KOPT-K1 (cell line): ENCODE results near the gene RSBN1L.

Experiments used
- H3K27ac ChIP-seq: fragments of 200-600 bp; sonication (generic); 2 replicates; pipeline ENCODE4 v1.5.1; 2016; ENCODE audit warnings: antibody characterized with exemption, mild to moderate bottlenecking, low read depth, low read length; ENCODE audit not compliant: poor library complexity, severe bottlenecking
- H3K36me3 ChIP-seq: fragments of 200-600 bp; sonication (generic); 2 replicates; pipeline ENCODE4 v1.5.1; 2017; ENCODE audit warnings: antibody characterized with exemption, mild to moderate bottlenecking, low read length, moderate library complexity; ENCODE audit not compliant: insufficient read depth
- H3K9me3 ChIP-seq: fragments of 200-600 bp; sonication (generic); 2 replicates; pipeline ENCODE4 v1.5.1; 2017; ENCODE audit warnings: antibody characterized with exemption, low read length, mild to moderate bottlenecking; ENCODE audit not compliant: insufficient read depth, poor library complexity, severe bottlenecking

Gene RSBN1L

DNA sequence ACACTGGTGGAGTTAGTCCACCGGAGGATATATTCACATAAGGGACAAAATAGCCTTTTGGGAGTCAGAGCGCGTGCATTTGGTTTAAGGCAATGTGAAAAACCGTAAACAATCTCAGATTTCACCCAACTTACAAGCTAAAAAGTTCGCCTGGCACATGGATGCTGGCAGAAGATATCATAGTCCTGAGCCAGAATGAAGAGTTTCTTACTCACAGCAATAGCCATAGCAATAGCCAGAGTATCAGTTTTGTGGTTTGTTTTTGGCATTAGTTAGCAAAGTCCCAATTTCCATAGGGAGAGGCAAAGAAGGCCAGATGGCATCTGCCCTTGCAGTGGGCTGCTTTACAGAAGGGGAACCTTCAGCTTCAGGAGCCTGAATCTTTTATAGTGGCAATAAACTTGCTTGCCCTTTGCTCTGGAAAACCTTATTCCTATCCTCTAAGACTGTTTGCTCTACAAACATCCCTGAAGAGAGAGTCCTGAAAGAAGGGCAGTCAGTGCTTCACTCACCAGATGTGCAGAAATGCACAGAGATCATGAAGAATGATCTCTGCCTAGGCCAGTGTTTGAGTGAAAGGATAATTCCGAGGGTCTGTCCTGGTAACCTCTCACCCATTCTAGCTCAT lies 28.7 kb upstream of the RSBN1L start:
- Histone ChIP-seq H3K27ac (no peak overlapping the region), H3K9me3 (no peaks in the 10 kb centered on the region), H3K36me3 (no peaks in the 10 kb centered on the region)

DNA sequence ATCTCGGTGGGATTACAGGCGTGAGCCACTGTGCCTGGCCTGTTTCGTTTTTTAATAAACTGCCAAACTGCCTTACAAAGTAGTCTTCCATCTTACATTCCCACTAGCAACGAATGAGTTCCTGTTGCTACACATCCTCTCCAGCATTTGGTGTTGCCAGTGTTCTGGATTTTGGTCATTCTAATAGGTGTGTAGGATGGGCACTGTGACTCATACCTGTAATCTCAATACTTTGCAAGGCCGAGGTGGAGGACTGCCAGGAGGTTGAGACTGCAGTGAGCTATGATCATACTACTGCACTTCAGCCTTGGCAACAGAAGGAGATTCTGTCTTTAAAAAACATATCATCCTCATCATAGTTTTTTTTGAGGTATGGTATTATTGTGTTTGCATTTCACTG lies 21.4 kb upstream of the RSBN1L start:
- Histone ChIP-seq H3K36me3 (no peaks in the 10 kb centered on the region), H3K27ac (no peak overlapping the region), H3K9me3 (no peaks in the 10 kb centered on the region)

DNA sequence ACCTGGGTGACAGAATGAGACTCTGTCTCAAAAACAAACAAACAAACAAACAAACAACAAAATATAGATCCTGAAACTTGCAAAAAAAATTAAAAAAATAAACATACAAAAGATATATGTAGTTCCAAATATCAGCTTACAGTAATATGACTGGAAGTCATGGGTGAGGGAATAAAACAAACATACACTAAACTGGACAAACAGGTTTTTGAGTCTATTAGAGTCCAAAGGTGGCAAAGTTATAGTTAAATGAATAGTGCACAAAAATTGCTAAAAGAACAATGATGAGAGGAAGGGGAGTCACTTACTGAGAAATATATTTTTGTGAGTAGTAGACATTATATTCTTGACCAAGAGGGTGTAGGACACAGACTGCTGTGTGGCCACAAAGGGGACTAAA lies 16.7 kb upstream of the RSBN1L start:
- Histone ChIP-seq H3K36me3 (peaks cover 17% of the 10 kb centered on the region; the same call in 1 of the 2 replicates), H3K9me3 (no peaks in the 10 kb centered on the region), H3K27ac (no peak overlapping the region)

DNA sequence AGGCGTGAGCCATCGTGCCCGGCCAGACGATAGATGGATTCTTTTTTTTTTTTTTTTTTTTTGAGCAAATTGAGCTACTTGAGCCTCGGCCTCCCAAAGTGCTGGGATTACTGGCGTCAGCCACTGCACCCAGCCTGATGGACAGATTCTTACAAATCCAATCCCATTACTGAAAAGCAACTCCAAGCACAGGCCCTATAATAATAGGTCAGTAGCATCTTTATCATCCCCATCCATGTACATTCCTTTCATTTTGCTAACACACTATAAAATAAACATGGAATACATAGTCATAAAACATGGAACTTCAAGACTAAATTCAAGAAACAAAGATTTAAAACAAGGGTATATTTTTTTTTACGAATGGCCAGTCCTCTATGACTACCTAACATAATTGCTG lies 16.0 kb upstream of the RSBN1L start:
- Histone ChIP-seq H3K36me3 (peaks cover 17% of the 10 kb centered on the region; the same call in 1 of the 2 replicates), H3K9me3 (no peaks in the 10 kb centered on the region), H3K27ac (no peak overlapping the region)

DNA sequence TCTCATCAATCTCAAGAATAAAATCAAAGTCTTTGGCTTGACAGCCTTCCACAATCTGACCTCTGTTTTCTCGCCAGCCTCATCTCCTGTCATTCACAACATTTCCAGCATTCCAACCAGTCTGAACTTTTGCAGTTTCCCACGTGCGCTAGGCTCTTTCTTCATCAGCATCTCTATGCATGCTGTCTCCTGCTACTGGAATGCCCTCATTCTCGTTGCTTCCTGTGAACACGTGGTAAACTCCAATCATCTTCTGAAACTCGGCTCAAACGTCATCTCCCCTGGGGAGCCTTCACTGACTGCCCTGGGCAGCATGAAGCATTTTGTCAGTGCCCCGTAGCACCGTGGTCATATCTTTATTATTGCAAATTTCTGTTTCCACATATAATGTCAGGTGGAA lies 12.2 kb upstream of the RSBN1L start:
- H3K9me3 ChIP-seq: no peaks in the 10 kb centered on the region
- no peak overlapping the region for H3K27ac ChIP-seq
- peaks cover 17% of the 10 kb centered on the region; the same call in 1 of the 2 replicates for H3K36me3 ChIP-seq

DNA sequence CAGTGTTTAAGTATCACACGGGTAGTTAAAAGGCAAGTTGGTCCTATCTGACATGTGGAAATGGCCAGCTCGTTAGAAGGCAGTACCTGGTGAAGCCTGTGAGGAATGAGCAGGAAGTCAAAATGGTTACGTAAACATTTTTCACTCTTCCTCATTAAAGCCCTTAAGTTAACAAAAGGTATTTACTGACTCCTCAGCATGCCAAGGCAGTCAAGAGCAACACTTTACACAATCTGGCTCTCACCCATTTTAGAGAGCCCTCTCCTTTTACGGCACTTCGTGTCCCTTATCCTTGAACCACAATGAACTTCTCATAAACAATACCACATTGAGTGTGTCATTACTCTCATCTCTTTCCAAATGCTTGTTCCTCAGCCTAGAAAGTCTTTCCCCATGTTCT lies 11.0 kb upstream of the RSBN1L start:
- Histone ChIP-seq H3K9me3 (no peaks in the 10 kb centered on the region), H3K27ac (no peak overlapping the region), H3K36me3 (peaks cover 21% of the 10 kb centered on the region; the same call in 1 of the 2 replicates)

DNA sequence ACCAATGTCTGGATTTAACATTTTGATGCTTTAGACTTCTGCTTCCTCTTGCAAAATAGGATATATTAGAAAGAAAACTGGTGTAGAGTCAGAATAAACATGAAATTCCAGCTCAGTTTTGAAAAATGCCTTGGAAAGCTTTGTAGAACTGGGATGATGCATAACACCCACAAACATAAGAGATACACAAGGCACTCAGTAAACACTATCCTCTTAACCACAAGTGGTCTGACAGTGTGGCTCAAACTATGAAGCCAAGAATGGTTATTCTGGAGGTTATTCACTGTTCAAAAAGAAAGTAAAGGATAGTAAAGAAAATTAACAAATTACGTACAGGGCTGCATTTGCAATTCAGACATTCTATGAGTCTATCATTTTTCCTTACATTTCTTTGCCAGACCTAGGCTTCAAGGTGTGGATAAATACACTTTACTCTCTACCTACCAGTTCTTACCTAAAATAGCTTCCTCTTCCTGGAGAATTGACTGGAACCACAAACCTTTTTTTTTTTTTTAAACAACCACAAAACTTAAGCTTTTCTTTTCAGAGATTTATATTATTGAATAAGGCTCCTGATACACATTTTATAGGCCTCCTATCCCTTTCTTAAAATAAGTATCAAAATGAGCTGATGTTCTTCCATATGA lies 9.0 kb upstream of the RSBN1L start:
- no peak overlapping the region for H3K27ac ChIP-seq
- H3K36me3 ChIP-seq: peaks cover 21% of the 10 kb centered on the region; the same call in 1 of the 2 replicates
- H3K9me3 ChIP-seq: no peaks in the 10 kb centered on the region

DNA sequence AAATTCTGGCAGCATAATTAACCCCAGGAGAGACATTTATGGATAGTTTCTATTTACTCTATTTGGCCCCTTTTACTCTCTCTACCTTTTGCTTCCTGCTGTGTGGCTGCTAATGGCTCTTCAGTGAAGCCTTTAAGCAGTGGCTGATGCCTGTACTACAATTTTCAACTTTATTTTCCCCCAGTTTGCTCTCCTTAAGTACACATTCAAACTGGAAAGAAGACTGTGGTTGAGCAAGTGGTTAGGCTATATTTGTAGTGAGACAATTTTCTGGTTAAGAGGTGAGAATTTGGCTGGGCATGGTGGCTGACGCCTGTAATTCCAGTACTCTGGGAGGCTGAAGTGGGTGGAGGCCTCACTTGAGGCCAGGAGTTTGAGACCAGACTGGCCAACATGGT lies 8.5 kb upstream of the RSBN1L start:
- no peak overlapping the region for H3K27ac ChIP-seq
- peaks cover 16% of the 10 kb centered on the region; the same call in 1 of the 2 replicates for H3K36me3 ChIP-seq
- H3K9me3 ChIP-seq: no peaks in the 10 kb centered on the region

DNA sequence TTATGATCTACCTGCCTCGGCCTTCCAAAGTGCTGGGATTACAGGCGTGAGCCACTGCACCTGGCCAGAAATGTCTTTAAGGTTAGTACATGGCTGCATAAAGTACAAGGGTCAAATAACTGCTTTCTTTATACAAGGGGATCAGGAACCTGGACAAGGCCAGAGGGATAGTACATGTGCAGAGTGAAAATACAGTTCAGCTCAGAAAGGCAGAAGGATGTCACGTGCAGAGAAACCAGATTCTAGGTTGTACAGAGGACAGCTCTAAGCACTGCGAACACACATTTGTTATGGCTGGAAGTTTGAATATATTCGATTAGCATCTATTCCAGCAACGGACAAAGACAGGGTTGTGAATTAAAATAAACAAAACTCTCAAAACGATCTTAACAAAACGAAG lies 6.0 kb upstream of the RSBN1L start:
- Histone ChIP-seq H3K36me3 (0 out of 2 replicates have a peak, but pooled peaks cover 5% of the 10 kb centered on the region), H3K27ac (no peak overlapping the region), H3K9me3 (no peaks in the 10 kb centered on the region)

DNA sequence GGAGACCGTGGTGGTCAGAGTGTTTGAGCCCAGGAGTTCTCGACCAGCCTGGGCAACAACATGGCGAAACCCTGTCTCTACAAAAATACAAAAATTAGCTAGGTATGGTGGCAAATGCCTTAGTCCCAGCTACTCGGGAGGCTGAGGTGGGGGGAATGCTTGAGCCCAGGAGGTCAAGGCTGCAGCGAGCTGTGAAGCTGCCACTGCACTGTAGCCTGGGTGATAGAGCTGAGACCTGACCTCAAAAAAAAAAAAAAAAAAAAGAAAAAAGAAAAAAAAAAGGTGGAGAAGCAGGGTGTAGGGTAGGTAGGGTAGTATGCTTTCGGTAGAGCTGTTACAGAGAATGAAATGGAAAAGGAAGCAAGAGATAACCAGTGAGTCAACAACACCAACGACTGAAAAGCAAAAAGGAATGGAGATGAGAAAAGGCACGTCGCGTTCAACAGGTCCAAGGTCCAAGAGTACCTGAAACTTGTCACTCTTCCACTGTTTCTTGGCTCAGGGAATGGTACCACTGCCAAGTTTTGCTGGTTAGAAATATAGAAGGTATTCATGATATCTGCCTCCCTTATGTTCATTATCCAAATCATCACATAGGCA lies 4.3 kb upstream of the RSBN1L start:
- no peak overlapping the region for H3K27ac ChIP-seq
- H3K9me3 ChIP-seq: no peaks in the 10 kb centered on the region
- H3K36me3 ChIP-seq: 0 out of 2 replicates have a peak, but pooled peaks cover 5% of the 10 kb centered on the region

DNA sequence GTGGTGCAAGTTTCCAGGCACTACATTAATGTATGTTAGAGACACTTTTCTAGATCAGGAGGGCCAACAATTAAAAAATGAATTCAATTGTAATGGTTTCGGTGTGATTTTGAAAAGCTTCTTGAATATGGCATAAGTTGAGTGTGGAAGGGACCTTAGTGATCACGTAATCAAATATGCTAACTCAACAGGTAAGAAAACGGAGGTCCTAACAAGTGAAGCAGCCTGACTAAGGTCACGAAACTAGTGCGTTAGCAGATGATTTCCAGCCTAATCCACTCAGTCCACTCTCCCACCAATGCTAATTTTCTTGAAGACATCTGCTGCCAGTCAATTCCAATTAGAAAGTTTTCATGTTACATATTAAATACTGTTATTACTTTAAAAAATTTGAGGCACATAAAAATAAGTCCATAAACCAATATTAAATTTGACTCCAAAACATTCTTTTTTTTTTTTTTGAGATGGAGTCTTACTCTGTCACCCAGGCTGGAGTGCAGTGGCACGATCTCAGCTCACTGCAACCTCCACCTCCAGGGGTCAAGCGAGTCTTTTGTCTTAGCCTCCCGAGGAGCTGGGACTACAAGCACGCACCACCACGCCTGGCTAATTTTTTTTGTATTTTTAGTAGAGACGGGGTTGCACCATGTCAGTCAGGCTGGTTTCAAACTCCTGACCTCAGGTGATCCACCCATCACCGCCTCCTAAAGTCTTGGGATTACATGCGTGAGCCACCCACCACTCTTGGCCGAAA lies 2.3 kb upstream of the RSBN1L start:
- Histone ChIP-seq H3K9me3 (no peaks in the 10 kb centered on the region), H3K27ac (no peak overlapping the region), H3K36me3 (0 out of 2 replicates have a peak, but pooled peaks cover 5% of the 10 kb centered on the region)

DNA sequence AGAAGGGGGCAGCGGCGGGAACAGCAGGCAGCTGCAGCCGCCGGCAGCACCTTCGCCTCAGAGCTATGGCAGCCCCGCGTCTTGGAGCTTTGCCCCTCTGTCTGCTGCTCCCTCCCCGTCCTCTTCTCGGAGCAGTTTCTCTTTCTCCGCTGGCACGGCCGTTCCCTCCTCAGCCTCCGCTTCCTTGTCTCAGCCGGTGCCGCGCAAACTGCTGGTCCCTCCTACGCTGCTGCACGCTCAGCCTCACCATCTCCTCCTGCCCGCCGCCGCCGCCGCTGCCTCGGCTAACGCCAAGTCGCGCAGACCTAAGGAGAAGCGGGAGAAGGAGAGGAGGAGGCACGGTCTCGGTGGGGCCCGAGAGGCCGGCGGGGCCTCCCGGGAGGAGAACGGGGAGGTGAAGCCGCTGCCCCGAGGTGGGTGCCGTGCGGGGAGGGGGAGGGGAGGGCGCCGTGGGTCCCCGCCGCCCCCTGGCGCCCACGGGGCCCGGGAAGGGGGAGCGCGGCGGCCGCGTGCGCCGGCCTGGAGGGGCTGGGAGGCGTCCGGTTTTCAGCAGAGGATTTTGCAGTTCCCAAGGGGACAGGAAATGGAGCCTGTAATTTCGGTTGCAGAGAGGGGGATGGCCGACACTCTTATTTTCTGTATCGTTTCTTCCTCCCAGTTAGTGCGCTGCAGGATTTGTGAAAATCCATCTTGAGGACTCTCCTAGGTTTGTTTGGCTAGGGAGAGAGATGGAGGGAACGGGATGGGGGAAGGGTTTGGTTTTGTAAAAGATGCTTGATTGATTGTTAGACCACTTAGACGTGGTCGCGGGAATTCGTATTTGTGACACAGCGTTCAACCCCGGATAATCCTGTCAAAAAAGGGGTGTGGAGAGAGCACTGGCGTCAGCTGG lies 630 bp downstream of the RSBN1L start:
- Histone ChIP-seq H3K27ac (peak overlapping the region; percentile 93), H3K36me3 (peaks cover 14% of the 10 kb centered on the region)

DNA sequence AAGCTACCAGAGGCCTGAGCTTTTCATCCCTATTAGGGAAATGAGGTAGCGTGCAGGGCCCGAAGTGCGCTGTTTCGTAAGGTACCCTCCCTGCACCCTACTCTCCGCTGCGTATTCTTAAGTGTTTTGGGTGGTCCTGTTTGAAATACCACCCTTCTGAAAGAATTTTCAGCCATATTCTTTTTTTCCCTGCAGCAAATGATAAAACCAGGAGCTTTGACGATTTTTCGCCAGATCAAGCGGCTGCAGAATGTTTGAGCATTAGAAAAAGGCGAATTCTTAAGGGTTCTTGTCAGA lies 1.2 kb downstream of the RSBN1L start:
- Histone ChIP-seq H3K9me3 (no peaks in the 10 kb centered on the region), H3K36me3 (peaks cover 15% of the 10 kb centered on the region), H3K27ac (peak overlapping the region; percentile 93)

More for the DNA sequence above, 630 bp downstream of the RSBN1L start:
- no peaks in the 10 kb centered on the region for H3K9me3 ChIP-seq

DNA sequence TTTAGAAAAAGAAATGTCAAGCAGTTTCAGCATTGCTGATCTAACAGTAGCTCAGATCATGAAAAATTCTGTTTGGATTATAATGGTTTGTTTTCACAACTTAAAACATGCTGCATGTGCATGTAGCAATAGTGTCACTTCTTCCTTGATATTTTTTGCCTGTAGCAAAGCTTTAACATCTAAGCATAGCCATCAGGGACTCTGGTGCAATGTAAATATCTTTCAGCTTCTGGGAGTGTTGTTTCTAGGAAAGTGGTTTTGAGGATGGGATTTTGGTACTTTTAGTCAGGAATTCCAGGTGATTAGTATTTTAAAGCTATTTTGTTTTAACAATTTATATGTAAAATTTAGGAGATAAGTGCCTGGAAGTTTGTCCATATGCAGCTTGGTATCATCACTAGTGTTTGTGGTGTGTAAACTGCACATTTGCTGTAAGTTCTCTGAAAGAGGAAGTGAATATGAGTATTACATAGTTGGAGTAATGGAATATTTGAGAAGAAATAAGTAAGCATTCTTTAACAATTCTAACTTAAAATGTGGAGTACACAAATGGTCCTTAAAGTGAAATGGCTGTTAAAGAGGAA lies 1.9 kb downstream of the RSBN1L start:
- Histone ChIP-seq H3K27ac (peak overlapping the region; percentile 93), H3K9me3 (no peaks in the 10 kb centered on the region)

More for the DNA sequence above, 1.9 kb downstream of the RSBN1L start:
- H3K36me3 ChIP-seq: peaks cover 20% of the 10 kb centered on the region
